Activated CD8-positive, alpha-beta memory T cell treated with anti-CD3 and anti-CD28 coated beads, Interleukin-2, amount 50 U/mL, for 4 hours (primary cell): ENCODE results near the gene FOXP2.
"Not testable (repeated sequence)": the region's sequence is repeated elsewhere in the genome, so short reads cannot be mapped to it uniquely, and the experiment has no call there.

Experiments used
- DNase-seq: peaks from one replicate; pipeline ENCODE4 v3.0.0-alpha.2; 2020

Gene FOXP2

GRCh38 chr7:114414156-114415063 is at the start of gene FOXP2:
Gene FOXP2 (plus strand): TSS chr7:114414815. CDS start chr7:114426512, 11,697 bp downstream.
- no peak for DNase-seq

DNA sequence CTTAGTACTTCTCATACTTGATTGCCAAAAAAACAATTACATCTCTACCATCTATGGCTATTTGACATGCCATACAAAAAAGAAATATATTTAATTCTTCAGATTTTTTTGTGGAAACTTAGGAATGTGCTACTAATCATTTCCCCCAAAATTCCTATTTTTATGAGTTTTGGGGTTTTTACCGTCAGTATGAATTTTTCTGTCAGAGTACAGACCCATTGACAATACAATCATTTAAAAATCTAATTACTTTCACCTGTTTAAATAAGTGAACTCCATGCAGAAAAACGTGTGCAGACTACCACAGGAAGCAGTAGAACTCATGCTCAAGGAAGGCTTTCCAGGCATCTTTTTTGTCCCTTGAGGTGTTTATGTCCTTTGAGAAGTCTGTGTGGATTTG is 48.8 kb upstream of the FOXP2 start:
- no peak for DNase-seq

DNA sequence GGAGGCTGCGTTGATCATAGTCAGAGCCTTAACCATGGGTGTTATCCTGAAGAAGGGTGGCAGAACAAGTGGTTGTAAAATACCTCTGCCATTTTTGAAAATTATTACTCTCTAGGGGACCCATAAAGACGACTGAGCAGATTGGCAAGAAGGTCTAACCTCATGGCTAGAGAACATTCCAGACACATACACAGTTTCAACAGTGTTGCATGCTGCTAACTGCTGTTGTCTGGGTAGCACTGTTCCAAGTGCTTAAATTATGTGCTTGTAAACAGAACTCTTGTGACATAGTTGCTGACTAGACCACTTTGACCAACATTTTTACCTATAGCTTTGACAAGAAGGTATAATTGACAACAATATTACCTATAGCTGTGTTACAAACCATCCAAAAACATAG is 46.1 kb upstream of the FOXP2 start:
- no peak for DNase-seq

DNA sequence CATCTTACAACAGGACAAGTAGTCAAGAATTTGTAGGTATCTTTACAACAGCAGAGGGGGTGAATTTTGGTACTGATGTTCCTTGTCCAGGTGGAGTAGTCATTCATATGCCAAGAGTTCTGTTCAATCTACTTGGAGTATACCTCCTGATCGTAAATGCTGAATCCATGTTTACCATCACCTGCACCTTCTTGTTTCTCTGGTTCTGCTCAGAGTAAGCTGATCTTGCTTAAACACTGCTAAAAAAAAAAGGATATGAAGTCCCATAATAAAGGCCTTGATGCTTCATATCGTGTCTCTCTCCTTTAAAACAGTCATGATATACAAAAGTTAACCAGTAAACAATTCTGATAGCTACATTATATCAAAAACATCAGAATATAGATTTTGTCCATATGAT is 45.3 kb upstream of the FOXP2 start:
- no peak for DNase-seq

GRCh38 chr7:114372619-114373018 is 42.0 kb upstream of the FOXP2 start:
- no peak for DNase-seq

DNA sequence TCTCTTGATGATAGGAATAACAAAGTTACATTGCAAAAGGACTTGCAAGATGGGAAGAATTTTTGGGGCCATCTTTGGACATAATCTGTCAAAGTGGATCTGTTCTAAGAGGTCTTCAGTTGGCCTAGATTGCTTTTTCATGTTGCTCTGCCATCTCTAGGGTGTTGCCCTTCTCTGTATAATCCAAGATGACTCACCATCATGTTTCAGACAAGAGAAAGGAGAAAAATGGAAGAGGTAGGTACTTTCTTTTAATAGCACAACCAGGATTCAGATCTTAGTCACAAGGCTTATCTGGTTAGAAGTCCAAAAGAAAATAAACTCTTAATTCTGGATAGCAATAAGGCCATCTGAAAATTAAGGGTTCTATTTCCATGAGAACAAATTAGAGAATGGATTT is 38.7 kb upstream of the FOXP2 start:
- no peak for DNase-seq

DNA sequence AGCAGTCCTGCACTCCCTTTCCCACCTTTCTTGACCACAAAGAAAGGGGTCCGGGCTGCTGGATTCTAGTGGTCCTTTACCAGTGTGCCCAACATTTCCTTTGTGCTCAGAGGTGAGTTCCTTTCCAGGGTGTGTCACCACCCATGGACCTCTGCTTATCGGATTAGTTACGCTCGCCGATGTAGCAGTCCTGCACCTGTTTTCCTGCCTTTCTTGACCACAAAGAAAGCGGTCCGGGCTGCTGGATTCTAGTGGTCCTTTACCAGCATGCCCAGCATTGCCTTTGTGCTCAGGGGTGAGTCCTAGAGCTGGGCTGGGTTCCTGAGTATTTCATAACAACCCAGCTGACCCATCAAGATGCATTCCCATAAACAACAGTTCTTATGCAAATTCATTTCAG is 30.7 kb upstream of the FOXP2 start:
- not testable (repeated sequence) for DNase-seq

DNA sequence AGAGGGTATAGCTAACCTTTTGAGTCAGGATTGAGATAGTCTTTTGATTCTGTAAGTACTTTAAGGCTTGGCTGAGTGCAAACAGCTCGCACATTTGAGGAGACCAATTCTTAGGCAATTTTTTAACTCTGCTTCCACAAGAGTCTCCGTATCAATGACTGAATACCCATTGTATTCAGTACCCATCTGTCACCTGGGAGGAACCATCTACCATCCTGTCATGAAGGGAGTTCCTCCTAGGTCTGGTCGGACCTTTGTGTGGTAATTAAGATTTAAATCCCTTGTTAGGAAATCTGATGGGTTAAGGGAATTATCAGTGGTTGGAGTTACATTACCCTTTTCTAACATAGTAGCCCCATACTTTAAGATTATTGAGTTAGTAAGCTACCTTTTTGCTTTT is 30.3 kb upstream of the FOXP2 start:
- not testable (repeated sequence) for DNase-seq

DNA sequence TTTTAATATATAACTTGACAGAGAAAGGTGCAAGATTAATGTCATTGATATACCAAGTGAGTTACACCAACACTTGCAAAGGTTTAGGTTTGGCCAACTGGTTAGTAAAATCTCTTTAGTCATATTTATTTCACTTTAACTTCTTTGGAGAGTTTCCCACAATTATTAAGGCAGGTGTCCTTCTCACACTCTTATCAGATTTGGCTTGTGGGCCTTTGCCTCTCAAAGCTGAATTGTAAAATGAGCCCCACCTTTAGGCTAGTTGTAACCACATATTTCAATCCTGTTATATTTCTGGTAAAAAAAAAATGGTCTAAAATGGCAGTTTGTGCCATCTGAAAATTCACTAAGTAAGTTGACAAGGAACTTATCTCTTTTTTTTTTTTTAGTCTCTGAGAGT is 26.6 kb upstream of the FOXP2 start:
- no peak for DNase-seq

DNA sequence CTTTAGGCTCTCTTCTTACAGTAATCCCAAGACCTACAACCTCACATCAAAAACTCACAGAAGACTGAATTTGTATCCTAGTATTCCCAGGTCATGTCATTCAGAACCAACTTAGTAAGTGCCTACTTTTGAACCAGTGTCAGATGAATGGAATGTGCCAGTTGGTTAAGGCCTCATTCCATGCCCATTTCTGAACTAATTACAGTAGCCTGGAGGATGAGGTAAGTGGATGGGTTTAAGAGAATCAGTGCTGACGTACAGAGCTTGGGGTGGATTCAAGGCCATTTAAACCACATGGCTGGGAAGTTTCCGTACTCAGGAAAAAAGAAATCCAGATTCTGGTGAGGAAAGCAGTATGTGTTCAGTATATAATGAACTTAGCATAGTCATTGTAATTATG is 21.9 kb upstream of the FOXP2 start:
- DNase-seq = no peak

GRCh38 chr7:114402876-114403635 is 11.6 kb upstream of the FOXP2 start:
- DNase-seq = no peak

- no peak for DNase-seq
These were observed 9.2 kb upstream of the FOXP2 start for GRCh38 chr7:114405427-114405826.

DNA sequence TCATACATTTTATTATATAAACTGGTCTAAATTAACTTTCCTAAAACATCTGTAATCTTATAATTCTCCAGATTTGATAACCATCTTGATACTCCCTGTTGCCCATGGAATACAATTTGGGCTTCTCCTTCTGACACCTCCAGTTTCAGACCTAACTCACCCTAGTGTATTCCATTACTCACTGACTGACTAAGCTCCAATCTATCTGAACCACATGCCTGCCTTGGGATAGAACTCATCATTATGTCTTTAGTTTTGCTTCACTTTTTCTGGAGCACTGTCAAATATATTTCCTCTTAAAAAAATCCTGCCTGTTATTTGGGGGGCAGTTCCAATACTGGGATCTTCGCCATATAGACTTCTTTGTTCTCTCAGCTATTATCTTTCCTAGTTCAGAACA is 4.9 kb upstream of the FOXP2 start:
- DNase-seq = no peak

DNA sequence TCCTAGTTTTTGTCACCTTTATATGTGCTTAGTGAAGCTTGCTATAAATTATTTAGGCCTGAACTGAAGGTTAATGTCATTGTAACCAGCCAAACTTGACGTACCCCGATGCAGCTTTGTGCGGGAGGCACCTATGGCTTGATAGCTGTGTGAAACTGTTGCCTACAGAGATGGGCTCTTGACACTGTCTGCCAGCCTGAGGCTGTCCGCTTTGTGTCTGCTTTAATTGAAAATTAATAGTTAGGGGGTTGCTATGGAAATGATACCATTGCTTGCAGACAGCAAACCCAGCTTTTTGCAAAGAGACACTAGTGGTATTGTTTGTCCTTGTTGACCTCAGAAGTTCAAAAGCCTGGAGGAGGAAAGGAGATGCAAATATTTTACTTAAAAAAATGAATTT is 2.1 kb upstream of the FOXP2 start:
- DNase-seq = no peak

DNA sequence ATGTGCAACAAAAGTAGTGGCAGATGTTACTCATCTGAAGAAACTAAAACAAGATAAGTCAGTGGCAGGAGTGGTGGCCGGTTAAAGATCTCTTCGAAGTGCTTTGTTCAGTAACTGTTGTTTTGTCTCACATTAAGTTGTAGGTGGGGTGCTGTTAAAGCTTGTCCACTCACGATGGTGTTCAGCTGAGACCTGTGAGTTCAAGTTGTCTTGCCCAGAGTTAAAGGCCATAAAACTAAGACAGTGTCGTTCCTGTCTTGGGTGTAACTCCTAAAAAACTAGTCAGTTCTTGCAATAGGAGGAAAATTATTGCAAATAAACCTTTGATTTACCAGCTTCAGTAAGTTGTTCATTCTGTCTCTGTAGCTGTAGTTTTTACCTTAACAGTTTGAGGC is 857 bp upstream of the FOXP2 start:
- DNase-seq = no peak

DNA sequence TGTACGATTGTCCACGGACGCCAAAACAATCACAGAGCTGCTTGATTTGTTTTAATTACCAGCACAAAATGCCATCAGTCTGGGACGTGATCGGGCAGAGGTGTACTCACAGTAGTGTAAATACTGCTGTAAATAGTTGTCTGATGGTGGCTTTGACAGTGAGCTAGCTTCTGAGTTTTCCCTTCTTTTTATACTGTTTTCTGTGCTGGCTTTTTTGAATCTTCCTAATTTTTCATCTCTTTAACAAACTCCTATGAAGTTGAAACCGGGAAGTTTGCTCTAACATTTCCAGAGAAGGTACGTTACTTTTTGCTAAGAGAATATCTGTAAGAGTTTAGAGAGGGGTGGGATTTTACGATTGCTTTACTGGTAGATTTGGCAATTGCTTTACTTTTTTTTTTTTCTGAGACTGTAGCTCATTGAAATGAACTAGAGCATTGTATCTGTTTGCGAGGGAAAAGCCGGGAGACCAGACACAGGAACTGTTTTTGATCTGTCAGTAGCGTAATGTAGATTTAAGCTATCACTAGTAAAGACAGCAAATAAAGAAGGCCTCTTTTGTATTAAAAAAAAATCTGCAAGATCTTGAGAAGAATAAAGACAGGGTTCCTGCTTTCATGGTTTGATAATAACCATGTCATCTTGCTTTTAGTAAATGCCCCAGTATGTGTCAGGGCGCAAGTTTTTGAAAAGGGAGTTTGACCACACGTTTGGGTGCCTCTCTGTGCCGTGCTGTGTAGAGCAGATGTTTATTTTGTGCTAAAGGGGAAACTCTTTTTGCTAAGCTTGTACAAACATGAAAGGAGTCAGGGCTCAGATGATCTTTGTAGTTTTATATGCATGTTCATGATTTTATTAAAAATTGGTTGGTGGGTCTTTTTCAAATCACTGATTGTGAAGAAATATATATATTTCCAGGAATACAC is 712 bp downstream of the FOXP2 start:
- no peak for DNase-seq

DNA sequence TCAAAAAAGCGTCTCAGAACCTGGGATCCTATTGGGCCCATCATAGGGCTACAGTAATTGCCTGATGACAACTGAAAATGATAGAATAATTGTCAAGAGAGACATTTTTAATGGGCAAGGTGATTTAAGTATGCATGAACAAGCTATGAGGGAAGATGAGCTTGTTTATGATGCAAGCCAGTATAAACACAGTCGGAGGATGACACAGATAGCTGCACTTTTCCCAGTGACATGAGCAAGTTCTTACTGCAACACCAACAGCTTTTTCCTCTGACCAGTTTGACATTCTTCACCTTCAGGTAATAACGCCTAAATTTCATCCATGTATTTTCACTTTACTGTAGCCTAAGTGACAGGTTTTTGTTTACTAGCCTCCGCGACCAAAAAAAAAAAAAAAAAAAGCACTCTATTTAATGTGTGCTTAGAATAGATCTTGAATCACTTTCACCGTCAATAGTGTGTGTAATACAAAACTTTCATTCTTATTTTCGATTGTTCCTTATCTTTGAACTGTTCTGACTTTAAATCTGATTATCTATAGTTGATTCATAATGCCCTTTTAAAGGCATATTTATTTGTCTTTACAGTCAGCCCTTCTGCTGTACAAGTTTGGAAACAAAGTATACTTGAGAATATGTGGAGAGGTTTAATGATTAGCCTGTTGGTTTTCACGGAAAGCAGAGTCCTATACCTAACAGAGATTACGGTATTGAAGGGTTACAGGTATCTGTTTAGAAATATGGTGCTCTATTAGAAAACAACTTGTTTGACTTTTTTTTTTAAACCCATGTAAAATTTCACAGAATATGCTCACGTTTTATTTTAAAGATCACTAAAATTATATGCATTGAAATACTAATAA is 1.7 kb downstream of the FOXP2 start:
- no peak for DNase-seq

- no peak for DNase-seq
These were observed 2.7 kb downstream of the FOXP2 start for GRCh38 chr7:114417290-114417689.

DNA sequence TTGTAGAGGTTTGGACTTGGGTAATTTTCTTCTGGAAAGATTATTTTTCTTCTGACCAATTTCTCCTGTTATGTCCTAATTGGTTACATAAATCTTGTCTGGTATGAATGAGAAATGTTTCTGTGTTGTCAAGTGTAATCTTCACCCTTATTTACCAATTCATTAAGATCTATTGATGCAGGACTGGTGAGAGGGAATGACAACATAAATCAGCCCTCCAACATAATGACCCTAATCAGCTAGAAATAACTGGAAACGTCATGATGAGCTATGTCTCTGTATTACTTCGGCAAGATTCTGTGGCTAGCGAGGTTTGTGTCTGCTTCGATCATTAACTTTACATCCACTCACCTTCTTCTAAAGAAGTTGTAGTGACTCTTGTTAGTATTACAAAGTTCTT is 3.5 kb downstream of the FOXP2 start:
- no peak for DNase-seq

GRCh38 chr7:114419441-114420272 is 5.0 kb downstream of the FOXP2 start:
- DNase-seq = no peak
